ENCODE data around the gene DAD1. TPM values are rescaled to one million over a fixed set of nuclear protein-coding genes. Genes with fewer than 3 reads are reported as not detected.

Gene DAD1
- total RNA-seq, 1 experiment from 2014 or later, result 258 TPM

DNA sequence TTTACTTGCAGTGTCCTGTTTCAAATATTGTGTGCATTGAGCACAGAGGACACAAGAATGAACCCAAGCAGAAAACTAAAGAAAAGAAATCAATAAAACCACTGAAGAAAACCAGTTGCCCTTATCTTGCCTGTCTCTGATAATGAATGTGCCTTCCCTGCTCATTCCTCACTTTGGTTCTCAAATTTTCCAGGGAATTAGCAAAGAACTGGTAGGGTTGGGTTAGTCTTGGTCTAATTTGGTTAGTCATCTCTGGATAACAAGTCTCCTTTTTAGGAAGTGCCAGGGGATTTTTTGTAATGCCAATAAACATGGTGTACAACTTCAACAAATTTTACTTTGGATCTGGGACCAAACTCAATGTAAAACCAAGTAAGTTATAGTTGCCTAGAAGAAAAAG is 65.7 kb downstream of the DAD1 start:
- no peak overlapping the region for H3K4me2 ChIP-seq (ENCODE audit: low read length)
- H3K27ac ChIP-seq (ENCODE audit: low read length), result no peak overlapping the region
- TF ChIP-seq, protein P1, sequence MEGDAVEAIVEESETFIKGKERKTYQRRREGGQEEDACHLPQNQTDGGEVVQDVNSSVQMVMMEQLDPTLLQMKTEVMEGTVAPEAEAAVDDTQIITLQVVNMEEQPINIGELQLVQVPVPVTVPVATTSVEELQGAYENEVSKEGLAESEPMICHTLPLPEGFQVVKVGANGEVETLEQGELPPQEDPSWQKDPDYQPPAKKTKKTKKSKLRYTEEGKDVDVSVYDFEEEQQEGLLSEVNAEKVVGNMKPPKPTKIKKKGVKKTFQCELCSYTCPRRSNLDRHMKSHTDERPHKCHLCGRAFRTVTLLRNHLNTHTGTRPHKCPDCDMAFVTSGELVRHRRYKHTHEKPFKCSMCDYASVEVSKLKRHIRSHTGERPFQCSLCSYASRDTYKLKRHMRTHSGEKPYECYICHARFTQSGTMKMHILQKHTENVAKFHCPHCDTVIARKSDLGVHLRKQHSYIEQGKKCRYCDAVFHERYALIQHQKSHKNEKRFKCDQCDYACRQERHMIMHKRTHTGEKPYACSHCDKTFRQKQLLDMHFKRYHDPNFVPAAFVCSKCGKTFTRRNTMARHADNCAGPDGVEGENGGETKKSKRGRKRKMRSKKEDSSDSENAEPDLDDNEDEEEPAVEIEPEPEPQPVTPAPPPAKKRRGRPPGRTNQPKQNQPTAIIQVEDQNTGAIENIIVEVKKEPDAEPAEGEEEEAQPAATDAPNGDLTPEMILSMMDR (conservative IDR thresholded peaks at IDR 0.05; ENCODE audit: low read depth, low read length), result no peak
- TF ChIP-seq EZH2phosphoT487 (IDR thresholded peaks at IDR 0.05; ENCODE audit: borderline replicate concordance, low read length) (no peak), EZH2 (IDR thresholded peaks at IDR 0.05; ENCODE audit: low read length, unreplicated experiment) (no peak)
- ChIA-PET POLR2A (ENCODE audit: unreplicated experiment) (no interaction called here), CTCF (no interaction called here)
- no peaks in the 10 kb centered on the region for H4K20me1 ChIP-seq (ENCODE audit: low read length)
- DNase-seq, result no peak
- no peak overlapping the region for H3K9ac ChIP-seq (ENCODE audit: low read length)
- ATAC-seq, result no peak
- no peaks in the 10 kb centered on the region for H3K36me3 ChIP-seq (ENCODE audit: low read depth, low read length)
- H3K9me2 ChIP-seq (replicated peaks; ENCODE audit: low read length), result no peaks in the 10 kb centered on the region
- H3K4me3 ChIP-seq (ENCODE audit: low read length), result no peak overlapping the region
- H3K79me2 ChIP-seq (ENCODE audit: low read length), result no peaks in the 10 kb centered on the region
- no peaks in the 10 kb centered on the region for H3K27me3 ChIP-seq (ENCODE audit: low read length)
- intact Hi-C loops (cut with micrococcal nuclease), result no loop called here
- H2AFZ ChIP-seq (ENCODE audit: low read length), result no peak overlapping the region
- no TSS peak for BruUV-seq (replicated peaks)
- no peaks in the 10 kb centered on the region for H3K9me3 ChIP-seq (ENCODE audit: low read length)
- no peaks in the 10 kb centered on the region for H3F3A ChIP-seq (ENCODE audit: low read length, unreplicated experiment)
- no peaks in the 10 kb centered on the region for H3K4me1 ChIP-seq (ENCODE audit: insufficient read depth, low read length)

DNA sequence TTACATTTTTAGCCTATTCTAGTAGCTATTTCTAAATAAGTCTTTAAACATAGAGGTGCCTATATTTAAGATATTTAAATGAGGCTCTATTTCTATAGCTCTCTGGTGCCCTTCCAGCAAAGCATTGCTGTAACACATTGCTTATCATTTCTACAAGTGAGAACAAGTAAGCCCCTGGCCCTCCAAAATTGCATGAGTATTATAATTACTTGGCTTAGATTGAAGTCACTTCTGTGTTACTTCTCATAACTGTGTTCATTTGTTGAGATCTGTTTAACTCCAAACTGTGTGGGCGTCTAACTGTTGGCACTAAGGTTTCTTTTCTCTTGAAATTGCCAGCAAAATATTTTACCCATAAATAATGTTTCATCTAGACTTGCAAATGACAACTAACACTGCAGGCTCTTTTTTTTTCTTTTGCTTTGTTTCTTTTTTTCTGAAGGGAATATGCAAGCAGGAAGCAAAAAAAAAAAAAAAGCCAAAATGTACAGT is 66.5 kb downstream of the DAD1 start:
- CTCF ChIA-PET, result no interaction called here
- ATAC-seq (no peak), DNase-seq (no peak)
- Histone ChIP-seq H3K9me3 (ENCODE audit: low read length) (no peaks in the 10 kb centered on the region), H3K4me3 (ENCODE audit: low read length) (no peak overlapping the region), H3F3A (ENCODE audit: low read length, unreplicated experiment) (no peaks in the 10 kb centered on the region), H4K20me1 (ENCODE audit: low read length) (no peaks in the 10 kb centered on the region), H3K9me2 (replicated peaks; ENCODE audit: low read length) (no peaks in the 10 kb centered on the region), H2AFZ (ENCODE audit: low read length) (no peak overlapping the region), H3K9ac (ENCODE audit: low read length) (no peak overlapping the region), H3K27ac (ENCODE audit: low read length) (no peak overlapping the region), H3K4me2 (ENCODE audit: low read length) (no peak overlapping the region), H3K79me2 (ENCODE audit: low read length) (no peaks in the 10 kb centered on the region), H3K4me1 (ENCODE audit: insufficient read depth, low read length) (no peaks in the 10 kb centered on the region), H3K36me3 (ENCODE audit: low read depth, low read length) (no peaks in the 10 kb centered on the region), H3K27me3 (ENCODE audit: low read length) (no peaks in the 10 kb centered on the region)
- POLR2A ChIA-PET (ENCODE audit: unreplicated experiment), result no interaction called here
- intact Hi-C loops (cut with micrococcal nuclease), result no loop called here
- no TSS peak for BruUV-seq (replicated peaks)
- TF ChIP-seq, protein P1 (conservative IDR thresholded peaks at IDR 0.05; ENCODE audit: low read depth, low read length), result no peak
- TF ChIP-seq EZH2phosphoT487 (IDR thresholded peaks at IDR 0.05; ENCODE audit: borderline replicate concordance, low read length) (no peak), EZH2 (IDR thresholded peaks at IDR 0.05; ENCODE audit: low read length, unreplicated experiment) (no peak)

DNA sequence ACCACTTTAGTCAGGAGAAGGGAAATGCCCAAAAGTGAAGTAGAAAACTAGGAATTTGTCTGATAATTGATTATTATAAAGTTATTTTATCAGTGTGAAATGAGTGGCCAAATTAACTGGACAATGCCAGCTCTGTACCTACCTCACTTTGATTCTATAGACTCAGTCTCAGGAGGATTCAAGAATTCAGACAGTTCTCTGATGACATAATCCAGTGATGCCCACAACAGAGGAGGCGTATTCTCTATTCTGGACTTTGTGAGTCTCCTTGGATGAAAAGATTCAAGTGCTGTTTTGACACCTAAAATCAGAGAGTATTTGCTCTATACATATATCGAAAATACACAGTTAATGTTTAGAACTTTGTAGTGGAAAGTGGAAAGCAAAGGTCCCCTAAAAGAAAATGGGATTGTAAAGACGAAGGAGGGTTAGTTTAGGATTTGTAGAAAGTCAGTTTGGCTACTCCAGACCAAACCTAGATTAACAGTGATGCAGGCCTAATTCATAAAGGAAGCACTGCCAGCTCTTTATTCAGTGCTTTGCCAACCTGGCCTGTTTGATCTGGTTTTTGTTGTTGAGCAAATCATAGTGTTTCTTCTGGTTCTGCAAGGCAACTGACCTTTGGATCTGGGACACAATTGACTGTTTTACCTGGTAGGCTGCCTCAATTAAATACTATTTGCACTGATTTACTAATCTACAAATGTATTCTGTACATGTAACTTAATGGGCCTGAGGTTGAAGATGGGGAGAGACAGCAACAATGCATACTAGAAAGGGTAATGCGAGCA is 67.4 kb downstream of the DAD1 start:
- Histone ChIP-seq H3K9me3 (ENCODE audit: low read length) (no peaks in the 10 kb centered on the region), H3K9me2 (replicated peaks; ENCODE audit: low read length) (no peaks in the 10 kb centered on the region), H2AFZ (ENCODE audit: low read length) (no peak overlapping the region), H3K27ac (ENCODE audit: low read length) (no peak overlapping the region), H3K36me3 (ENCODE audit: low read depth, low read length) (no peaks in the 10 kb centered on the region), H4K20me1 (ENCODE audit: low read length) (no peaks in the 10 kb centered on the region), H3K27me3 (ENCODE audit: low read length) (no peaks in the 10 kb centered on the region), H3K9ac (ENCODE audit: low read length) (no peak overlapping the region), H3K79me2 (ENCODE audit: low read length) (no peaks in the 10 kb centered on the region), H3K4me3 (ENCODE audit: low read length) (no peak overlapping the region), H3K4me1 (ENCODE audit: insufficient read depth, low read length) (no peaks in the 10 kb centered on the region), H3F3A (ENCODE audit: low read length, unreplicated experiment) (no peaks in the 10 kb centered on the region), H3K4me2 (ENCODE audit: low read length) (no peak overlapping the region)
- ATAC-seq (no peak), DNase-seq (no peak)
- ChIA-PET CTCF (no interaction called here), POLR2A (ENCODE audit: unreplicated experiment) (no interaction called here)
- BruUV-seq (replicated peaks), result no TSS peak
- TF ChIP-seq, protein P1 (conservative IDR thresholded peaks at IDR 0.05; ENCODE audit: low read depth, low read length), result no peak
- TF ChIP-seq EZH2phosphoT487 (IDR thresholded peaks at IDR 0.05; ENCODE audit: borderline replicate concordance, low read length) (no peak), EZH2 (IDR thresholded peaks at IDR 0.05; ENCODE audit: low read length, unreplicated experiment) (no peak)
- intact Hi-C loops (cut with micrococcal nuclease), result no loop called here
